DMS53 (cell line): ENCODE data around the gene GALNT13.
"Not testable (repeated sequence)": the region's sequence is repeated elsewhere in the genome, so short reads cannot be mapped to it uniquely, and the experiment has no call there.

Experiments used
- DNase-seq: peaks from one replicate; lab custom pipeline; 2025; lab: John Stamatoyannopoulos, UW

Gene GALNT13

GRCh38 chr2:154408786-154409185, 537.1 kb downstream of the GALNT13 start:
- no peak for DNase-seq

GRCh38 chr2:154422251-154422650, 550.5 kb downstream of the GALNT13 start:
- no peak for DNase-seq

GRCh38 chr2:154425994-154426393, 554.3 kb downstream of the GALNT13 start:
- no peak for DNase-seq

GRCh38 chr2:154427453-154427852, 555.7 kb downstream of the GALNT13 start:
- no peak for DNase-seq

- no peak for DNase-seq
Observed at GRCh38 chr2:154428022-154428421, 556.3 kb downstream of the GALNT13 start.

GRCh38 chr2:154433010-154433409, 561.3 kb downstream of the GALNT13 start:
- no peak for DNase-seq

GRCh38 chr2:154437104-154437503, 565.4 kb downstream of the GALNT13 start:
- no peak for DNase-seq

- DNase-seq, result peak; percentile 54
Observed at GRCh38 chr2:154439156-154439555, 567.4 kb downstream of the GALNT13 start.

- DNase-seq, result no peak
Observed at GRCh38 chr2:154443919-154444318, 572.2 kb downstream of the GALNT13 start.

GRCh38 chr2:154446324-154446723, 574.6 kb downstream of the GALNT13 start:
- no peak for DNase-seq

- DNase-seq, result peak; percentile 61
Observed at GRCh38 chr2:154447727-154448418, 576.2 kb downstream of the GALNT13 start.

GRCh38 chr2:154449951-154450658, 578.4 kb downstream of the GALNT13 start:
- peak; percentile 86 for DNase-seq

- DNase-seq, result no peak
Observed at GRCh38 chr2:154452471-154452870, 580.7 kb downstream of the GALNT13 start.

GRCh38 chr2:154452906-154453493, 581.3 kb downstream of the GALNT13 start:
- DNase-seq, result peak; percentile 63

- no peak for DNase-seq
Observed at GRCh38 chr2:154455166-154455565, 583.4 kb downstream of the GALNT13 start.

GRCh38 chr2:154455866-154456265, 584.1 kb downstream of the GALNT13 start:
- no peak for DNase-seq

GRCh38 chr2:154457286-154457685, 585.6 kb downstream of the GALNT13 start:
- DNase-seq, result no peak

GRCh38 chr2:154459286-154459685, 587.6 kb downstream of the GALNT13 start:
- no peak for DNase-seq

- no peak for DNase-seq
Observed at GRCh38 chr2:154462634-154463033, 590.9 kb downstream of the GALNT13 start.

GRCh38 chr2:154466226-154466625, 594.5 kb downstream of the GALNT13 start:
- no peak for DNase-seq

GRCh38 chr2:154470376-154470775, 598.7 kb downstream of the GALNT13 start:
- no peak for DNase-seq

- DNase-seq, result not testable (repeated sequence)
Observed at GRCh38 chr2:154471492-154471891, 599.8 kb downstream of the GALNT13 start.

GRCh38 chr2:154477319-154477718, 605.6 kb downstream of the GALNT13 start:
- DNase-seq, result no peak
